Gastroesophageal sphincter (tissue), 3 donors: ENCODE data around the gene AFDN.

ENCODE experiments used
- POLR2A ChIP-seq, 2 donors: fragments of 450-650 bp; IDR thresholded peaks; one replicate each; pipeline ENCODE4 v1.6.1; 2017; ENCODE audit warnings: antibody characterized with exemption in 2 of 2, mild to moderate bottlenecking in 2 of 2, moderate library complexity in 1 of 2
- POLR2AphosphoS5 ChIP-seq: sonication (generic); formaldehyde crosslinking; IDR thresholded peaks from one replicate; pipeline ENCODE4 v1.6.1; 2017; ENCODE audit warnings: antibody characterized with exemption
- TF ChIP-seq, protein P1 (sequence below), 4 experiments: fragments of 200-600 bp in 2 of 4; fragments of 450-650 bp in 2 of 4; sonication (generic) in 1 of 4; IDR thresholded peaks; one replicate each; pipeline ENCODE4 v1.5.1; 2017 to 2019; ENCODE audit warnings: antibody characterized with exemption in 4 of 4, mild to moderate bottlenecking in 2 of 4, moderate library complexity in 2 of 4

DNA sequence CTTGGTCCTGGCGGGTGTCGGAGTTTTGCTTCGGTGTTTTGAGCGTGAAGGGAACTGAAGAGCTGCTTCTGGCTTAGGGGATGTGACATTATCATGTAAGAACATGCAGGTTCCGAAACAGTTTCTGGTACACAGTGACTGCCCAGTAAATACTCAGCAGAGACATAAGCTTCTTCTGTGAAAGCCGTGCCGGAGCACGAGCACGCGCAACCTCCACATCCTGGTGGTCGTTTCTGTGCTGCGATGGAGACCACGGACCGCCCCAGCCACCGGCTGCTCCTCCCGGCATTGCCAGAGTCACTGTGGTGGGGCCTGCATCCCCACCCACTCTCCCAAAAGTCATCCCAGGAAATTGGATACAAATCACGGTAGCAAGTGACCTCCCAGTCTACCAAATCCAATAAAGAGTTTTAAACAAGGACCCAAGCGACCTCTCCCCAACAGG, 189.5 kb downstream of the AFDN start:
- TF ChIP-seq, protein P1, sequence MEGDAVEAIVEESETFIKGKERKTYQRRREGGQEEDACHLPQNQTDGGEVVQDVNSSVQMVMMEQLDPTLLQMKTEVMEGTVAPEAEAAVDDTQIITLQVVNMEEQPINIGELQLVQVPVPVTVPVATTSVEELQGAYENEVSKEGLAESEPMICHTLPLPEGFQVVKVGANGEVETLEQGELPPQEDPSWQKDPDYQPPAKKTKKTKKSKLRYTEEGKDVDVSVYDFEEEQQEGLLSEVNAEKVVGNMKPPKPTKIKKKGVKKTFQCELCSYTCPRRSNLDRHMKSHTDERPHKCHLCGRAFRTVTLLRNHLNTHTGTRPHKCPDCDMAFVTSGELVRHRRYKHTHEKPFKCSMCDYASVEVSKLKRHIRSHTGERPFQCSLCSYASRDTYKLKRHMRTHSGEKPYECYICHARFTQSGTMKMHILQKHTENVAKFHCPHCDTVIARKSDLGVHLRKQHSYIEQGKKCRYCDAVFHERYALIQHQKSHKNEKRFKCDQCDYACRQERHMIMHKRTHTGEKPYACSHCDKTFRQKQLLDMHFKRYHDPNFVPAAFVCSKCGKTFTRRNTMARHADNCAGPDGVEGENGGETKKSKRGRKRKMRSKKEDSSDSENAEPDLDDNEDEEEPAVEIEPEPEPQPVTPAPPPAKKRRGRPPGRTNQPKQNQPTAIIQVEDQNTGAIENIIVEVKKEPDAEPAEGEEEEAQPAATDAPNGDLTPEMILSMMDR (IDR thresholded peaks at IDR 0.05), result no peak
- TF ChIP-seq POLR2A (IDR thresholded peaks at IDR 0.05) (no peak), POLR2AphosphoS5 (no peak)
